ENCODE results near the gene EMD. TPM values are rescaled to one million over a fixed set of nuclear protein-coding genes. Genes with fewer than 3 reads are reported as not detected.

The EMD gene
- total RNA-seq, 2 donors from 2014 or later, result 41.5 to 47.0 TPM

DNA sequence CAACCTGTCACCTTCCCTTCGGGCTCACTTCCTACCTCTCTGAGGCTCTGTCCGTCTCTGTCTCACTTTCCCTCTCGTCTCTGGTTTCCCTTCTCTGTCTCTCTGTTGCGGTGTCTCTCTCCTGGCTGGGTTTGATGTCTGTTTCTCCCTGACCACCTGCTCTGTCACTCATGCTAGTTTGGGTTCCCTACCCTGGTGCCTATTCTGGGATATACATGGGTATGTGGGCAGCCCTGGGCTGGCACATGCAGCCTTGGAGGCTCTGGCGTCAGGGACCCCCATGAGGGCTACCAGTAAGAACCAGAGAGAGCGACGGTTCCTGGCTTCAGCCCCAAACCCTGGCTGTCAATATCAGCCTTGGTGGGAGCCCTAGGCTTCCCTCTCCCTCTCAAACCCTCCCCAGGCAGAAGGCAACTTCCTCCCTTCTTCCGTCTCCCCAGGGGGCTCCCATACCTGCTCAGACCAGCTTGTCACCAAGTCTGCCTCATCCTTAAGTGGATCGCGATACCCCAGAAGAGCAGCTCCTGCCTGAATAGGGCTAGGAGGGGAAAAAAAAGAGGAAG, 29.6 kb downstream of the EMD start:
- no peaks in the 10 kb centered on the region for H3K9me3 ChIP-seq
- no peaks in the 10 kb centered on the region for H3K27me3 ChIP-seq
- peaks cover 0 to 21% of the 10 kb centered on the region in 2 donors for H3K4me1 ChIP-seq
- peak overlapping the region; percentile 49 to 70 for H3K27ac ChIP-seq
- peak overlapping the region; percentile 29 to 36 for H3K4me3 ChIP-seq
- TF ChIP-seq, protein P1, sequence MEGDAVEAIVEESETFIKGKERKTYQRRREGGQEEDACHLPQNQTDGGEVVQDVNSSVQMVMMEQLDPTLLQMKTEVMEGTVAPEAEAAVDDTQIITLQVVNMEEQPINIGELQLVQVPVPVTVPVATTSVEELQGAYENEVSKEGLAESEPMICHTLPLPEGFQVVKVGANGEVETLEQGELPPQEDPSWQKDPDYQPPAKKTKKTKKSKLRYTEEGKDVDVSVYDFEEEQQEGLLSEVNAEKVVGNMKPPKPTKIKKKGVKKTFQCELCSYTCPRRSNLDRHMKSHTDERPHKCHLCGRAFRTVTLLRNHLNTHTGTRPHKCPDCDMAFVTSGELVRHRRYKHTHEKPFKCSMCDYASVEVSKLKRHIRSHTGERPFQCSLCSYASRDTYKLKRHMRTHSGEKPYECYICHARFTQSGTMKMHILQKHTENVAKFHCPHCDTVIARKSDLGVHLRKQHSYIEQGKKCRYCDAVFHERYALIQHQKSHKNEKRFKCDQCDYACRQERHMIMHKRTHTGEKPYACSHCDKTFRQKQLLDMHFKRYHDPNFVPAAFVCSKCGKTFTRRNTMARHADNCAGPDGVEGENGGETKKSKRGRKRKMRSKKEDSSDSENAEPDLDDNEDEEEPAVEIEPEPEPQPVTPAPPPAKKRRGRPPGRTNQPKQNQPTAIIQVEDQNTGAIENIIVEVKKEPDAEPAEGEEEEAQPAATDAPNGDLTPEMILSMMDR (IDR thresholded peaks at IDR 0.05), result no peak
- no peak for DNase-seq (ENCODE audit: low spot score)
- H3K36me3 ChIP-seq, result no peaks in the 10 kb centered on the region

DNA sequence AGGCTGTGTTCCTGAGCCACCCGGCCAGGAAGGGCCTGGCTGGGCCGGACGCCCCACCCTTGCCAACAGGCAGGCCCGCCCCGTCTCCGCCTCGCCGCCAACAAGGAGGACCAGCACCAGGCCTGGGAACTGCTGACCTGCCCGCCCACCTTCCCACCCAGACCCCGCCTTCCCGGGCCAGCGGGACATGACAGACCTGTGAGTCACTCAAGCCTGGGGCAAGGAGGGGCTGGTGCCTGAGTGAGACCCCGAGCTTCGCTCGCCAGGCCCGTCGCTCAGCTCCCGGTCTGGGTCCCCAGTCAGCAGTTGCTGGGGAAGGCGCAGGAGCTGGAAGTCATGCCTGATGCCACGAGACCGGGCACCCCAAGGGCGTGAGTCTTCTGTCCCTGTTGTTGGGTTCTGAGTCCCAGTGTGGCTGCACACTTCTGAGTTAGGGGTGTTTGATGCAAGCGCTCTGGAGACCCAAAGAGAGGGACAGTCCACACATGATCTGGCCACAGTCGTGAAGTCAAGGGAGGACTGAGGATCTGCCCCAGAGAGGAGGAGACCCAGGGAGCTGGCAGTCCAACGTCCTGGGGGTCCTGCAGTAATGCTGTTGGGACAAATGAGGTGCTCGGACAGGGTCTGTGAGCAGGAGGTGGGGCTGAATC, 30.3 kb downstream of the EMD start, which contains the start of gene DNASE1L1:
Gene DNASE1L1, minus strand, starts transcription at position 33 of the 650 bp plus-strand sequence. CDS start 3,686 bp downstream, outside the sequence.
- no peaks in the 10 kb centered on the region for H3K27me3 ChIP-seq
- H3K9me3 ChIP-seq, result no peaks in the 10 kb centered on the region
- H3K27ac ChIP-seq, result peak within 1 kb of the TSS; percentile 66 to 70
- no peaks in the 10 kb centered on the region for H3K36me3 ChIP-seq
- TF ChIP-seq, protein P1 (IDR thresholded peaks at IDR 0.05), result no peak
- peaks cover 0 to 21% of the 10 kb centered on the region in 2 donors for H3K4me1 ChIP-seq
- peak within 1 kb of the TSS; percentile 29 to 36 for H3K4me3 ChIP-seq
- peak; percentile 84 for DNase-seq (ENCODE audit: low spot score)

DNA sequence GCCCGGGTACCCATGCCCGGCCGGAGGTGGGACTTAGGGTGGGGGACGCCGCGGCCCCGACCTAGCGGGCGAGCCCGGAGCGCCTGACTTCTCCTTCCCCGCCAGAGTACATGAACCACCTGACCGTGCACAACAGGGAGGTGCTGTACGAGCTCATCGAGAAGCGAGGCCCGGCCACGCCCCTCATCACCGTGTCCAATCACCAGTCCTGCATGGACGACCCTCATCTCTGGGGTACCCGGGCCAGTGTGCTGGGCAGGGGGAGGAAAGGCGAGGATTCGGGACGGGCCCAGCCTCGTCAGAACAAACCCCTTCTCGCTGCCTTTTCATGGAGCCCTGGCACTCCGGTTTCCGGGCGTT, 32.9 kb downstream of the EMD start:
- Histone ChIP-seq H3K4me3 (peak overlapping the region; percentile 67 to 68), H3K4me1 (peaks cover 0 to 21% of the 10 kb centered on the region in 2 donors), H3K9me3 (no peaks in the 10 kb centered on the region), H3K36me3 (no peaks in the 10 kb centered on the region), H3K27ac (peak overlapping the region; percentile 87 to 91), H3K27me3 (no peaks in the 10 kb centered on the region)
- TF ChIP-seq, protein P1 (IDR thresholded peaks at IDR 0.05), result no peak
- no peak for DNase-seq (ENCODE audit: low spot score)

DNA sequence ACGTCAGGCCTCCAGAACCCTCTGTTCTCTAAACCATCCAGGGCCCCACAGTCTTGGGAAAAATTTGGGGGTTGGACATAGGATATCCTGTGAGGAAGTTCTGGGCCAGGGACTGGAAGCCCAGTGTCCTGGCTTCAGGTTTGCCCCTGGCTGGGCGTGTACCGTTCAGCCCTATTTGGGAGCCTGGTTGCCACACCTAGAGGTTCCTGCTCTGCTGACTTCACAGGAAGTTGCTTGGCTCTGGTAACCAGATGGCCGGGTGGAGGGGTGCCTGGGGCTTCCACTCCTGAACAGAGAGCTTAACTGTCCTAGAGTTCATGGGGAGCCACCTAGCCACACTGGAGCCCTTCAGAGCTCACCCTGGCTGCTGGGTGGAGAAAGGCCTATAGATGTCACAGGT, 33.4 kb downstream of the EMD start:
- peak overlapping the region; percentile 87 to 91 for H3K27ac ChIP-seq
- H3K4me3 ChIP-seq, result peak overlapping the region; percentile 67 to 68
- TF ChIP-seq, protein P1 (IDR thresholded peaks at IDR 0.05), result no peak
- no peaks in the 10 kb centered on the region for H3K27me3 ChIP-seq
- DNase-seq (ENCODE audit: low spot score), result no peak
- no peaks in the 10 kb centered on the region for H3K36me3 ChIP-seq
- H3K4me1 ChIP-seq, result peaks cover 0 to 21% of the 10 kb centered on the region in 2 donors
- no peaks in the 10 kb centered on the region for H3K9me3 ChIP-seq

DNA sequence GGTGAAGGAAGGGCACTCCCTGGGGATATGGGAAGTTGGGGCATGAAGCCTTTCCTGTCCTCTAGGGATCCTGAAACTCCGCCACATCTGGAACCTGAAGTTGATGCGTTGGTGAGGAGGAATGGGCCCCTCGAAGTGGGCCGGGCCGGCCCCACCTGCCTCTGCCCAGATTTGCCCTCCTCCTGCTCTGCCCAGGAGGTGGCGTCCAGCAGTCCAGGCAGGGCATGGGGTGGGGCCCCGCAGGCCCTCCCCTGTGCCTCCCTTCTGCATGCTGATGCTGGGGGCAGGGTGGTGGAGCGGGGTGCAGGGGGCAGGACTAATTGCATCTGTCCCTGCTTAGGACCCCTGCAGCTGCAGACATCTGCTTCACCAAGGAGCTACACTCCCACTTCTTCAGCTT, 34.0 kb downstream of the EMD start:
- H3K36me3 ChIP-seq, result no peaks in the 10 kb centered on the region
- TF ChIP-seq, protein P1 (IDR thresholded peaks at IDR 0.05), result no peak
- no peak for DNase-seq (ENCODE audit: low spot score)
- no peaks in the 10 kb centered on the region for H3K9me3 ChIP-seq
- no peaks in the 10 kb centered on the region for H3K27me3 ChIP-seq
- no peak overlapping the region for H3K4me3 ChIP-seq
- H3K27ac ChIP-seq, result peak overlapping the region in 1 of 2 donors; percentile 91
- H3K4me1 ChIP-seq, result peaks cover 0 to 21% of the 10 kb centered on the region in 2 donors
